Parathyroid adenoma (tissue), 2 donors: ENCODE measurements around the gene ANO6.
A peak's percentile ranks its signal among the peaks of the same experiment; 100 is the strongest.

Experiments
- H2AFZ ChIP-seq: fragments of 300-600 bp; sonication (generic); one replicate; pipeline ENCODE4 v1.7.0; 2017; ENCODE audit warnings: antibody characterized with exemption, mild to moderate bottlenecking
- H3K27ac ChIP-seq: fragments of 300-600 bp; sonication (generic); one replicate; pipeline ENCODE4 v1.7.0; 2017
- H3K27me3 ChIP-seq: fragments of 300-600 bp; sonication (generic); one replicate; pipeline ENCODE4 v1.7.0; 2017; ENCODE audit warnings: low read length; ENCODE audit not compliant: control insufficient read depth, insufficient read depth
- H3K36me3 ChIP-seq: fragments of 300-600 bp; sonication (generic); one replicate; pipeline ENCODE4 v1.7.0; 2017; ENCODE audit warnings: low read length; ENCODE audit not compliant: control insufficient read depth, insufficient read depth
- H3K4me1 ChIP-seq: fragments of 300-600 bp; sonication (generic); one replicate; pipeline ENCODE4 v1.7.0; 2017; ENCODE audit warnings: control low read depth
- H3K4me2 ChIP-seq: fragments of 300-600 bp; sonication (generic); one replicate; pipeline ENCODE4 v1.7.0; 2017; ENCODE audit warnings: low read length
- H3K4me3 ChIP-seq: fragments of 300-600 bp; sonication (generic); one replicate; pipeline ENCODE4 v1.7.0; 2017; ENCODE audit warnings: low read depth, low read length
- H3K79me2 ChIP-seq: fragments of 300-600 bp; sonication (generic); one replicate; pipeline ENCODE4 v1.7.0; 2017; ENCODE audit warnings: control low read depth
- H3K9ac ChIP-seq: fragments of 300-600 bp; sonication (generic); one replicate; pipeline ENCODE4 v1.7.0; 2017; ENCODE audit warnings: mild to moderate bottlenecking
- H3K9me3 ChIP-seq: fragments of 300-600 bp; sonication (generic); one replicate; pipeline ENCODE4 v1.7.0; 2017; ENCODE audit warnings: low read length; ENCODE audit not compliant: control insufficient read depth
- CTCF ChIP-seq: fragments of 300-600 bp; sonication (generic); IDR thresholded peaks from one replicate; pipeline ENCODE4 v1.7.0; 2017; ENCODE audit warnings: antibody characterized with exemption, mild to moderate bottlenecking
- donor health status: primary hyperparathyroidism.

ANO6 gene

DNA sequence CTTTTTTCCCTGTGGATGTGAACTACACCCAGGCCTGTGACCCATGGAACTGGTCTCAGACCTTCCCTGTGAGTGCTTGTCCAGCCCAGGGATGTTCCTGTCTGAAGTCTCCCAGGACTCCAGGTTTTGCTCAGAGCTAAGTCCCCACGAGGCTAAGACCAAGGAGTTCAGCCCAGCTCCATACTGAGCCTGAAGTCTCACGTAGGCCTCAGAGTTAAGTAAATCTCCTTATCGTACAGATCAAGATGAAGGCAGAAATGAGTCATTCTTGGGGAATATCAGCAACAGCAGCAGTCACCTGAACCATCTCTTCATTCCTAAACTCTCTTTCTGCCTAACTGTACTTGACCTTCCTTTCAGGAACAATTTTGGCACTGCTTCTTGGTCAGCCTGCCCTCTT, 139.8 kb downstream of the ANO6 start:
- peaks cover 23% of the 10 kb centered on the region for H3K4me1 ChIP-seq
- no peaks in the 10 kb centered on the region for H3K36me3 ChIP-seq
- H3K9me3 ChIP-seq: no peaks in the 10 kb centered on the region
- no peaks in the 10 kb centered on the region for H3K27me3 ChIP-seq
- H2AFZ ChIP-seq: peak overlapping the region; percentile 31
- peak overlapping the region; percentile 40 for H3K27ac ChIP-seq
- H3K79me2 ChIP-seq: no peaks in the 10 kb centered on the region
- H3K4me3 ChIP-seq: no peak overlapping the region
- H3K9ac ChIP-seq: no peak overlapping the region
- TF ChIP-seq CTCF: no peak
- H3K4me2 ChIP-seq: no peak overlapping the region

DNA sequence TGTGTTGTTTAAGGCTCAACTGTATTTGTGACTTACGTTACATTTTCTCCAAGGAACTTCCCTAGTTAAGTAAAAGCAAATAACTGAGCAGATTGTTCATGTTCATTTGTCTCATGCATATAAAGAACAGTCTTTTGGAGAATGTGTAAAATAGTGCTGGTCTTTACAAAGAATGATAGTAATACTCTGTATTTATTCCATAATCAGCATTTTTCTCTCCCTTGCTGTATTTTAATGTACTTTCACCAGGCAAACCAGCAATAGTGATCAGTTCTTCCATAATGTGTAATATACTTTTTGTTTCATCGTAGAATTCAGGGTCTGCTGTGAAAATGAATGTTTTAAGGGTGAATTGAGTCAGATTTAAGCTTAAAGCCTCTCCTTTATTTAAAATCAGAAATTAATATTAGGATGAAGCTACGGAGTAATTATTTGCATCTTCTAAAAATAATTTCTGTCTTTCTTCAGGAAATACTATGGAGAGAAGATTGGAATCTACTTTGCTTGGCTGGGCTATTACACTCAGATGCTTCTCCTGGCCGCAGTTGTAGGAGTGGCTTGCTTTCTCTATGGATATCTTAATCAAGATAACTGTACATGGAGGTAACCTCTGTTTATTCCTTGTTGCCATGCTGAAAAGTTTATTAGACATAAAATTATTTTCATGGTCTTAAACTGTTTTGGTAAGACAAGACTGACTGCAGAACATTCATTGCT, 141.1 kb downstream of the ANO6 start:
- no peak for TF ChIP-seq CTCF
- H3K36me3 ChIP-seq: no peaks in the 10 kb centered on the region
- peak overlapping the region; percentile 50 for H3K27ac ChIP-seq
- H3K27me3 ChIP-seq: no peaks in the 10 kb centered on the region
- H3K4me2 ChIP-seq: no peak overlapping the region
- H3K9me3 ChIP-seq: no peaks in the 10 kb centered on the region
- H2AFZ ChIP-seq: no peak overlapping the region
- no peak overlapping the region for H3K4me3 ChIP-seq
- H3K9ac ChIP-seq: no peak overlapping the region
- peaks cover 23% of the 10 kb centered on the region for H3K4me1 ChIP-seq
- H3K79me2 ChIP-seq: no peaks in the 10 kb centered on the region

- Histone ChIP-seq H3K9ac (no peak overlapping the region), H3K4me2 (no peak overlapping the region), H2AFZ (no peak overlapping the region), H3K79me2 (no peaks in the 10 kb centered on the region), H3K4me1 (peaks cover 23% of the 10 kb centered on the region), H3K9me3 (peaks cover 3% of the 10 kb centered on the region), H3K36me3 (no peaks in the 10 kb centered on the region), H3K27ac (peak overlapping the region; percentile 50), H3K27me3 (no peaks in the 10 kb centered on the region), H3K4me3 (no peak overlapping the region)
- TF ChIP-seq CTCF: no peak
Measured at GRCh38 chr12:45357539-45358417, 141.9 kb downstream of the ANO6 start.

DNA sequence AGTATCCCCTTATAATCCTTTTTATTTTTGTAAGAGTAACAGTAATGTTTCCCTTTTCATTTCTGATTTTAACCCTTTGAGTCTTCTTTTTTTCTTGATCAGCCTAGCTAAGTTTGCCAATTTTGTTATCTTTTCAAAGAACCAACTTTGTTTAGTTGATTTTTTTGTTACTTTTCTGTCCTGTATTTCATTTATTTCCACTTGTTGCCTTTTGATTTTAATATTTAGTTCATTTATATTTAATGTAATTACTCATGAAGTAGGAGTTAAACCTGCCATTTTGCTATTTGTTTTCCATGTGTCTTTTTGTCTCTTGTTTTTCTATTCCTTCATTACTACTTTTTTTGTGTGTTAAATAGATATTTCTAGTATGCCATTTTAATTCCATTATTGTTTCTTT, 146.4 kb downstream of the ANO6 start:
- no peak overlapping the region for H3K27ac ChIP-seq
- H3K4me2 ChIP-seq: no peak overlapping the region
- H3K79me2 ChIP-seq: peaks cover 18% of the 10 kb centered on the region
- no peak overlapping the region for H2AFZ ChIP-seq
- peaks cover 5% of the 10 kb centered on the region for H3K9me3 ChIP-seq
- no peak overlapping the region for H3K9ac ChIP-seq
- TF ChIP-seq CTCF: no peak
- H3K36me3 ChIP-seq: no peaks in the 10 kb centered on the region
- H3K4me1 ChIP-seq: peaks cover 8% of the 10 kb centered on the region
- no peaks in the 10 kb centered on the region for H3K27me3 ChIP-seq
- no peak overlapping the region for H3K4me3 ChIP-seq
